ENCODE data around the gene PABPN1. TPM values are rescaled to one million over a fixed set of nuclear protein-coding genes. Genes with fewer than 3 reads are reported as not detected.

The PABPN1 gene
- total and polyA plus RNA-seq, 9 of the 15 experiments (the other 6 are each of a cell fraction or from before 2014, with no cell fraction given): 32.6 to 388 (median 178) TPM

GRCh38 chr14:23351681-23352505, 30.6 kb downstream of the PABPN1 start:
- POLR2A ChIA-PET: no interaction called here
- intact Hi-C loops (cut with micrococcal nuclease): no loop called here

More at GRCh38 chr14:23351681-23352505, 30.6 kb downstream of the PABPN1 start:
- Histone ChIP-seq H3K9me3 (replicated peaks; ENCODE audit: control insufficient read depth, insufficient read depth, low read depth, low read length) (no peaks in the 10 kb centered on the region), H2AFZ (ENCODE audit: low read depth, low read length) (no peak overlapping the region), H3K9ac (ENCODE audit: insufficient read depth in 1 of 2, low read depth in 2 of 2, low read length in 2 of 2) (no peak overlapping the region), H4K20me1 (replicated peaks; ENCODE audit: control insufficient read depth, insufficient read depth, low read length) (no peaks in the 10 kb centered on the region; the same call in 1 of the 2 replicates), H3K4me1 (replicated peaks in 1 of 2; ENCODE audit: control insufficient read depth in 2 of 2, insufficient read depth in 2 of 2, low read length in 2 of 2) (peaks cover 0 to 18% of the 10 kb centered on the region in 2 experiments; a peak in 2 of 5 replicates), H3K9me1 (ENCODE audit: control insufficient read depth, insufficient read depth, low read length) (no peaks in the 10 kb centered on the region), H3K4me2 (ENCODE audit: insufficient read depth, low read length) (no peak overlapping the region), H3K36me3 (ENCODE audit: control insufficient read depth, insufficient read depth, low read length) (no peaks in the 10 kb centered on the region), H3K27ac (ENCODE audit: extremely low read depth, low read depth, low read length) (no peak overlapping the region), H3K4me3 (no peak overlapping the region), H3K79me2 (ENCODE audit: control insufficient read depth, insufficient read depth, low read length) (no peaks in the 10 kb centered on the region), H3K27me3 (ENCODE audit: control insufficient read depth in 2 of 2, insufficient read depth in 2 of 2, low read length in 2 of 2) (peaks cover 15 to 38% of the 10 kb centered on the region in 2 experiments)
- DNase-seq (ENCODE audit: extremely low read depth in 1 of 4, low spot score in 3 of 4): peak in 2 of 4 experiments; percentile 27 to 28
- TF ChIP-seq CTCF (IDR thresholded peaks at IDR 0.05 in 2 of 3, conservative IDR thresholded peaks at IDR 0.05 in 1 of 3; ENCODE audit: insufficient read depth in 2 of 3, low read depth in 1 of 3, low read length in 3 of 3) (0 out of 6 replicates have a peak, but pooled peaks of 1 of the 3 experiments have one; percentile 5), SAFB (IDR thresholded peaks at IDR 0.05; ENCODE audit: borderline replicate concordance, low read depth, low read length) (no peak), CTCFL (IDR thresholded peaks at IDR 0.05; ENCODE audit: borderline replicate concordance, insufficient read depth, low read depth, low read length, poor library complexity, severe bottlenecking) (peak; percentile 15)
- CTCF ChIA-PET (ENCODE audit: low intra/inter-chr PET ratio): interaction anchor here (0.7 kb wide), 1 partner anchor 98 kb away, joined by 4 read pairs; no protein-coding TSS in a partner anchor
- ATAC-seq: peak; percentile 61
- in situ Hi-C loops (cut with MboI): no loop called here
- FAIRE-seq: no peak
- WGBS (ENCODE audit: insufficient coverage, low coverage, missing lambda C conversion rate): 16% methylated on average over 23 of the region's 61 CpGs
- BruUV-seq (replicated peaks): no TSS peak

Measured in K562 (cell line).